SU-DHL-6 (cell line): ENCODE measurements around the gene GJD4.

Experiments
- CTCF ChIP-seq: fragments of 200-600 bp; sonication (generic); IDR thresholded peaks from one replicate; pipeline ENCODE4 v1.5.1; 2017; ENCODE audit warnings: antibody characterized with exemption, mild to moderate bottlenecking, low read length, moderate library complexity; ENCODE audit not compliant: insufficient read depth, poor library complexity, severe bottlenecking
- EZH2phosphoT487 ChIP-seq: fragments of 200-600 bp; sonication (generic), shearing (Covaris generic); conservative IDR thresholded peaks from 2 replicates; pipeline ENCODE4 v1.6.1; 2018; ENCODE audit warnings: mild to moderate bottlenecking, antibody characterized with exemption, low read length, moderate library complexity, mixed read lengths

DNA sequence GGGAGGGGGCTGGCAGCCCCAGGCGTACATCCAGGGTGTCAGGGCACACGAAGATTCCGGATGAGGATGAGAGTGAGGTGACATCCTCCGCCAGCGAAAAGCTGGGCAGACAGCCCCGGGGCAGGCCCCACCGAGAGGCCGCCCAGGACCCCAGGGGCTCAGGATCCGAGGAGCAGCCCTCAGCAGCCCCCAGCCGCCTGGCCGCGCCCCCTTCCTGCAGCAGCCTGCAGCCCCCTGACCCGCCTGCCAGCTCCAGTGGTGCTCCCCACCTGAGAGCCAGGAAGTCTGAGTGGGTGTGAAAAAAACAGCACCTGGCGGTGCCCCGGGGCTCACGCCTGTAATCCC is 3.2 kb downstream of the GJD4 start:
- TF ChIP-seq CTCF = no peak
- no peak for TF ChIP-seq EZH2phosphoT487
